Neural progenitor cell (in vitro differentiated cells): ENCODE data around the gene BRD2. TPM values are rescaled to one million over a fixed set of nuclear protein-coding genes. Genes with fewer than 3 reads are reported as not detected.

ENCODE experiments used
- DNase-seq: peaks from one replicate; pipeline ENCODE4 v3.0.0-alpha.2; 2016; ENCODE audit warnings: low spot score
- H2AFZ ChIP-seq: fragments of 200-600 bp; sonication (generic); replicated peaks from 2 replicates; pipeline ENCODE4 v1.6.1; 2016; ENCODE audit warnings: antibody characterized with exemption
- H3F3A ChIP-seq: fragments of 200-600 bp; sonication (generic); 2 replicates; pipeline ENCODE4 v1.6.1; 2016; ENCODE audit warnings: antibody characterized with exemption, low read depth
- H3K27ac ChIP-seq: fragments of 200-600 bp; sonication (generic); 2 replicates; pipeline ENCODE4 v1.5.1; 2016; ENCODE audit warnings: mild to moderate bottlenecking
- H3K27me3 ChIP-seq: fragments of 200-600 bp; sonication (generic); 2 replicates; pipeline ENCODE4 v1.6.1; 2016; ENCODE audit warnings: mild to moderate bottlenecking, moderate library complexity
- H3K36me3 ChIP-seq: fragments of 200-600 bp; sonication (generic); 2 replicates; pipeline ENCODE4 v1.5.1; 2016
- H3K4me1 ChIP-seq: fragments of 200-600 bp; sonication (generic); 2 replicates; pipeline ENCODE4 v1.6.1; 2016; ENCODE audit warnings: mixed run types
- H3K4me2 ChIP-seq: fragments of 200-600 bp; sonication (generic); 2 replicates; pipeline ENCODE4 v1.6.1; 2016
- H3K4me3 ChIP-seq: fragments of 200-600 bp; sonication (generic); 2 replicates; pipeline ENCODE4 v1.5.1; 2016
- H3K79me2 ChIP-seq: fragments of 200-600 bp; sonication (generic); 2 replicates; pipeline ENCODE4 v1.6.1; 2016; ENCODE audit warnings: low read depth
- H3K9ac ChIP-seq: fragments of 200-600 bp; sonication (generic); 2 replicates; pipeline ENCODE4 v1.6.1; 2016
- H3K9me3 ChIP-seq: fragments of 200-600 bp; sonication (generic); 2 replicates; pipeline ENCODE4 v1.5.1; 2016; ENCODE audit warnings: low read depth
- H4K20me1 ChIP-seq: fragments of 200-600 bp; sonication (generic); 2 replicates; pipeline ENCODE4 v1.6.1; 2016; ENCODE audit warnings: low read depth
- H3K27ac Mint-ChIP-seq: 3 replicates; pipeline ENCODE4 v1.8.0; 2021; ENCODE audit warnings: mixed read lengths
- H3K27me3 Mint-ChIP-seq: 2 replicates; pipeline ENCODE4 v1.8.0; 2022; ENCODE audit warnings: low read depth, mild to moderate bottlenecking, inconsistent platforms, moderate library complexity, mixed read lengths; ENCODE audit not compliant: insufficient read depth
- H3K36me3 Mint-ChIP-seq: 3 replicates; pipeline ENCODE4 v1.8.0; 2021; ENCODE audit warnings: mixed read lengths
- H3K4me1 Mint-ChIP-seq: 3 replicates; pipeline ENCODE4 v1.8.0; 2021; ENCODE audit warnings: mixed read lengths
- H3K4me3 Mint-ChIP-seq: 3 replicates; pipeline ENCODE4 v1.8.0; 2021; ENCODE audit warnings: mild to moderate bottlenecking, moderate library complexity, mixed read lengths
- H3K9me3 Mint-ChIP-seq: 3 replicates; pipeline ENCODE4 v1.8.0; 2020; ENCODE audit warnings: mixed read lengths
- CTCF ChIP-seq: fragments of 200-600 bp; sonication (generic); IDR thresholded peaks from 2 replicates; pipeline ENCODE4 v1.5.1; 2017; ENCODE audit warnings: antibody characterized with exemption, mild to moderate bottlenecking
- EZH2 ChIP-seq: fragments of 200-600 bp; sonication (generic); IDR thresholded peaks from 2 replicates; pipeline ENCODE4 v1.6.1; 2017; ENCODE audit warnings: antibody characterized with exemption, mild to moderate bottlenecking, moderate library complexity
- EZH2phosphoT487 ChIP-seq: fragments of 200-600 bp; sonication (generic); IDR thresholded peaks from 2 replicates; pipeline ENCODE4 v1.6.1; 2017; ENCODE audit warnings: antibody characterized with exemption
- total RNA-seq: library from RNA; depleted of rRNA; stranded (reverse); fragments of >200 nt; gene quantifications from 2 replicates; pipeline ENCODE4 v1.2.3, GENCODE V29; 2015; ENCODE audit warnings: low replicate concordance

The BRD2 gene
- total RNA-seq, 1 donor from 2014 or later, result 202 TPM

GRCh38 chr6:32993363-32993973, 25.1 kb downstream of the BRD2 start:
- Histone ChIP-seq H3K4me2 (no peak overlapping the region), H3K4me3 (no peak overlapping the region), H2AFZ (no peak overlapping the region), H3K27ac (no peak overlapping the region), H3K27me3 (peaks cover 40% of the 10 kb centered on the region), H3K79me2 (no peaks in the 10 kb centered on the region), H3K9me3 (no peaks in the 10 kb centered on the region), H3K4me1 (no peaks in the 10 kb centered on the region), H4K20me1 (no peaks in the 10 kb centered on the region), H3F3A (no peaks in the 10 kb centered on the region), H3K36me3 (no peaks in the 10 kb centered on the region), H3K9ac (no peak overlapping the region)
- Mint-ChIP-seq H3K36me3 (no peaks in the 10 kb centered on the region), H3K4me3 (no peak overlapping the region), H3K27me3 (peaks cover 5% of the 10 kb centered on the region), H3K4me1 (no peaks in the 10 kb centered on the region), H3K9me3 (peaks cover 5% of the 10 kb centered on the region), H3K27ac (no peak overlapping the region)
- TF ChIP-seq EZH2, result no peak
- TF ChIP-seq CTCF, result no peak
- no peak for TF ChIP-seq EZH2phosphoT487
- DNase-seq, result no peak

- Histone ChIP-seq H2AFZ (no peak overlapping the region), H3K79me2 (no peaks in the 10 kb centered on the region), H3K4me1 (no peaks in the 10 kb centered on the region), H3F3A (no peaks in the 10 kb centered on the region), H3K27me3 (peaks cover 47% of the 10 kb centered on the region), H3K36me3 (no peaks in the 10 kb centered on the region), H4K20me1 (no peaks in the 10 kb centered on the region), H3K9ac (no peak overlapping the region), H3K4me2 (no peak overlapping the region), H3K9me3 (no peaks in the 10 kb centered on the region), H3K27ac (no peak overlapping the region), H3K4me3 (no peak overlapping the region)
- peaks cover 5% of the 10 kb centered on the region for H3K9me3 Mint-ChIP-seq
- H3K27me3 Mint-ChIP-seq, result peaks cover 9% of the 10 kb centered on the region
- TF ChIP-seq EZH2, result no peak
- no peak for TF ChIP-seq EZH2phosphoT487
- no peak for TF ChIP-seq CTCF
- no peak overlapping the region for H3K4me3 Mint-ChIP-seq
- no peaks in the 10 kb centered on the region for H3K4me1 Mint-ChIP-seq
- DNase-seq, result no peak
- no peaks in the 10 kb centered on the region for H3K36me3 Mint-ChIP-seq
- H3K27ac Mint-ChIP-seq, result no peak overlapping the region
Observed at GRCh38 chr6:32995448-32995847, 27.1 kb downstream of the BRD2 start.

- Histone ChIP-seq H3K4me1 (no peaks in the 10 kb centered on the region), H3K4me2 (no peak overlapping the region), H3K9ac (no peak overlapping the region), H3K27me3 (peaks cover 46% of the 10 kb centered on the region), H3K36me3 (no peaks in the 10 kb centered on the region), H4K20me1 (no peaks in the 10 kb centered on the region), H3K79me2 (no peaks in the 10 kb centered on the region), H3K4me3 (no peak overlapping the region), H3K27ac (no peak overlapping the region), H3F3A (no peaks in the 10 kb centered on the region), H3K9me3 (no peaks in the 10 kb centered on the region), H2AFZ (peak overlapping the region; percentile 90)
- Mint-ChIP-seq H3K4me3 (no peak overlapping the region), H3K9me3 (no peaks in the 10 kb centered on the region), H3K27ac (no peak overlapping the region), H3K27me3 (peaks cover 11% of the 10 kb centered on the region), H3K4me1 (no peaks in the 10 kb centered on the region), H3K36me3 (no peaks in the 10 kb centered on the region)
- peak; percentile 70 for DNase-seq
- TF ChIP-seq EZH2, result no peak
- TF ChIP-seq EZH2phosphoT487, result no peak
- peak; percentile 64 for TF ChIP-seq CTCF
Observed at GRCh38 chr6:33000055-33000454, 31.7 kb downstream of the BRD2 start.
